Measurements from ENCODE around the gene SCTR.

DNA sequence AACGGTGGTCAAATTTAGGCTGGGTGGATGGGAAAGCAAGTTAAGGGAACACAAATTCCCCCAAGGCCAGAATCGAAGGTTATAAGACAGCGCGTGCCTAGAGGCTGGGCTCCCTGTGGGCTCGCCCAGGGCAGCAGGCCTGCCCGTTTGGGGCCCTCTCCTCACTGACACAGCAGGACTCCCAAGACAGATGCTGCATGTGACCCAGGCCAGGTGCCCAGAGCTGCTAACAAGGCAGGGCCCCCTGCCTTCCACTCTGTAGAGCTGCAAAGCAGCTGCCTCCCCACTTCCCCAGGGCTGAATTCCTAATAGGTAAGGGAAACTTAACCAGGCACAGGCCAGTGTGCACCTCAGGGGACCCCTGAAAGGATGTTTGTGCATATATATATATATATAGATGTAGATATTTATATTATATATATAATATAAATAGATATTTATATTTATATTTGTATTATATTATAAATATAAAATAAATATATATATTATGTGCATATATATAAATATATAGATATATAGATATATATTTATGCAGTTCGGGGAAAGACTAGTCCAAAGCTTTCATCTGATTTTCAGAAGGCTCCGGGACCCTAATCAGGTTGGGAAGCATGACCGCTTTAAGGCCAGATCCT lies 48.9 kb downstream of the SCTR start:
- TF ChIP-seq, protein P1, sequence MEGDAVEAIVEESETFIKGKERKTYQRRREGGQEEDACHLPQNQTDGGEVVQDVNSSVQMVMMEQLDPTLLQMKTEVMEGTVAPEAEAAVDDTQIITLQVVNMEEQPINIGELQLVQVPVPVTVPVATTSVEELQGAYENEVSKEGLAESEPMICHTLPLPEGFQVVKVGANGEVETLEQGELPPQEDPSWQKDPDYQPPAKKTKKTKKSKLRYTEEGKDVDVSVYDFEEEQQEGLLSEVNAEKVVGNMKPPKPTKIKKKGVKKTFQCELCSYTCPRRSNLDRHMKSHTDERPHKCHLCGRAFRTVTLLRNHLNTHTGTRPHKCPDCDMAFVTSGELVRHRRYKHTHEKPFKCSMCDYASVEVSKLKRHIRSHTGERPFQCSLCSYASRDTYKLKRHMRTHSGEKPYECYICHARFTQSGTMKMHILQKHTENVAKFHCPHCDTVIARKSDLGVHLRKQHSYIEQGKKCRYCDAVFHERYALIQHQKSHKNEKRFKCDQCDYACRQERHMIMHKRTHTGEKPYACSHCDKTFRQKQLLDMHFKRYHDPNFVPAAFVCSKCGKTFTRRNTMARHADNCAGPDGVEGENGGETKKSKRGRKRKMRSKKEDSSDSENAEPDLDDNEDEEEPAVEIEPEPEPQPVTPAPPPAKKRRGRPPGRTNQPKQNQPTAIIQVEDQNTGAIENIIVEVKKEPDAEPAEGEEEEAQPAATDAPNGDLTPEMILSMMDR (conservative IDR thresholded peaks at IDR 0.05), result no peak
- TF ChIP-seq EZH2 (IDR thresholded peaks at IDR 0.05; ENCODE audit: low read depth), result no peak

Data from PC-9 (cell line).